Stimulated activated CD4-positive, alpha-beta T cell treated with anti-CD3 and anti-CD28 coated beads, Interleukin-2, amount 100 ng/mL, for 4 hours (primary cell): ENCODE data around the gene LIPA.
"Not testable (repeated sequence)": the region's sequence is repeated elsewhere in the genome, so short reads cannot be mapped to it uniquely, and the experiment has no call there.

Experiments
- DNase-seq: peaks from one replicate; pipeline ENCODE4 v3.0.0-alpha.2; 2020; ENCODE audit warnings: low read depth

LIPA gene

DNA sequence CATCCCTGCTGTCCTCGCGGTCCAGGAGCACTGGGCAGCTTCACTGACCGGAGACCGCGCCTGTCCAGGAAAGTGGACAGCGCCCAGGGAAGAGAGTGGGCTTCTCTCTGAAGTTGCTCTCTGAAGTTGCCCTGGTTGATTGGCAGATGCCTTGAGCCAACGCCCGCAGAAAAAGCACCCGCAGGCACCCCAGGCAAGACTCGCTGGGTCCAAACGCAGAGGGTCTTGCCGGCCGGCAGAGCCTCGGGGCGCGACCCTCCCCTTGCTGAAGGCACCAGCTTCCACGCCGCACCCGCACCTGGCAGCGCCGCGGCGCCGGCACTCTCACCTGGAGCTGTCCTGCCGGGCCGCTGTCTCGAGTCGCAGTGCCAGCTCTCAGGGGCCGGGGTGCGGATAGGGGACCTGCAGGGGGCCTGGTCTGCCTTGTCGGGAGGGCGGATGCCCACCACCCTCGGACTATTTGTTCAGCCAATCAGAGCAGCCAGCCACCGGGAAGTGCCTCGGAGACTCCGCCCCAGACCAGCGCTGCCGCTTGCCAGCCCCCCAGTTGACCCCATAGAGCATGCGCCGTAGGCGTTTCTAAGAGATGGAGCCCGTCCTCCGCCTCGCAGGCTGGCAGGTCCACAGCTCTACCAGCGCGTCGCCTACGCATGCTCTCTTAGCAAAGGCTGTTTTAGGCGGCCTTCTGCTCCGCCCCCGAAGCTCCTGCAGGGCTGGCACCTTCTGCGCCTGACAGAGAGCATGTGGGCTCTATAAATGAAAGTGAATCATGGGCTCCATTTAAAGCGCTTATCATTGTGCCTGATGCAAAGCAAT is at the start of gene LIPA:
Gene LIPA, minus strand, starts transcription at position 367 of the 816 bp plus-strand sequence. CDS start 4,127 bp downstream, outside the sequence.
- peak; percentile 97 for DNase-seq

DNA sequence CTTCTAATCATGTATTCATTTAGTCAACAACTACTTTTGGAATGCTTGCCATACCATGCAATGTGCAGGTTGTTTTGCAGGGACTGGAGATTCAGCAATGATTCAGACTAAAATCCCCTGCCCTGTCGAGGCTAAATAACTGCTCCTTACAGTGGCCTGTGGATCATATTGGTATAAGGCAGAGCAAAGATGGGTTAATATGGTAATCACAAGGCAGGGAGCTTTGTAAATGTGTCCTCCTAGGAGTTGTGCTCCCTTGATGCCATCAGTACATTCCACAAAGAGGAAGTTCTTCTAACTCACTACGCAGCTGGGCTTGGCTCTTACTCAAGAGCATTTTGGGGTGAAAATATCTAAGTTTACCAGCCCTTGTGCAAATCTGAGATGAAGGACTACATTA is 49.7 kb upstream of the LIPA start:
- DNase-seq = no peak

DNA sequence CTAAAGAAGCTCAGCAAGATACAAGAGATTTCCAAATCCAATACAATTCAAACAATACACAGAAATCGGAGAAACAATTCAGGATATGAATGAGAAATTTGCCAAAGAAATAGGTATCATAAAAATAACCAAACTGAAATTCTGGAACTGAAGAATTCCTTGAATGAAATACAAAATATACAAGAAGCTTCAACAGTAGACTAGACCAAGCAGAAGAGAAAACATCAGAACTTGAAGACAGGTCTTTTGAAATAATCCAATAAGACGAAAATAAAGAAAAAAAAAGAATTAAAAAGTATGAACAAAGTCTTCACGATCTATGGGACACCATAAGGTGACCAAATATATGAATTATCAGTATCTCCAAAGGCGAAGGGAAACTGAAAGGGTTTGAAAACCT is 47.5 kb upstream of the LIPA start:
- DNase-seq = no peak

DNA sequence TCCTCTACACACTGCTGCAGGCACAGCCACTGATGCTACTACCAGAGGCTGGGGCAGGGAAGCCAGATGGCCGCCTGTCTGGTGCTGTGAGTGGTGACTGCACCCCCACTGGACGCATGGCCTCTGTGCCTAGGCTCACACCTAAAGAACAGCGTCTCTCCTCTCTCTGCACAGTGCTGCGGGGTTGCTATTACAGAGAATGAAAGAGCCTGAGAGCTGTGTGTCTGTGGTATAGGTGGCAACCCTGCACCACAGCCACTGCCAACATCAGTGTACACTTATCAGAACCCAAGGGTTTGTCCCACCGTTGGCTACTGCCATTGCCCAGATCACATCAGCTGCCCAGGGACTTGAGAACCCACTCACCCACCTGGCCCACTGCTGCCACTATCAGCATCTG is 46.2 kb upstream of the LIPA start:
- no peak for DNase-seq

DNA sequence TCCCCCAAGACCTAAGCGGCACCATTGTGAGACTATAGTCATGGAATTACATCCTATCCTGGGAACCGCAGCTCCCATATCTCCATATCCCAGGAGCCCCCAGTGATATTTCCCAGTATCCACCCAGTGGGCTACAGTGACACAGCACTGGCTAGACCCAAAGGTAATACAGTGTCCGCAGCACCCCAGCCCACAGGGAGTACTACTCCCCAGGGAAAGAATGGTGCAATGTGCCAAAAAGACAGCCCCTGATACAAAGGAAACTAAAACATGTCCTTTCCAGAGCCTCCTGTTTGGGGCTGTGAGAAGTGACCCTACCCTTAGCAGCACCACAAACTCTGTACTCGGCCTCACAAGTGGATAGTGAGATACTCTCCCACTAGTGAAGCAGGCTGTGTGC is 45.8 kb upstream of the LIPA start:
- no peak for DNase-seq

DNA sequence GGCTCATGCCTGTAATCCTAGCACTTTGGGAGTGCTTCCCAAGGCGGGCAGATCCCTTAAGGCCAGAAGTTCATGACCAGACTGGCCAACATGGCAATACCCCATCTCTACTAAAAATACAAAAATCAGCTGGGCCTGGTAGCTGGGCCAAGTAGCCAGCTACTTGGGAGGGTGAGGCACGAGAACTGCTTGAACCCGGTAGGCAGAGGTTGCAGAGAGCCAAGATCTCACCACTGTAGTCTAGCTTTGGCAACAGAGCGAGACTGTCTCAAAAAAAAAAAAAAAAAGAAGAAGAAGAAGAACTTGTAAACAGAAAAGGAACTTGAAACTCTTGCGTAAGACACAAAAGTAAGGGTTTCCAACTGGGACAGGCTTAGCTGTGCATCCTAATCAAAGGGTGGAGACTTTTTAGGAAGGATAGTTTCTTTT is 44.7 kb upstream of the LIPA start:
- DNase-seq = no peak

DNA sequence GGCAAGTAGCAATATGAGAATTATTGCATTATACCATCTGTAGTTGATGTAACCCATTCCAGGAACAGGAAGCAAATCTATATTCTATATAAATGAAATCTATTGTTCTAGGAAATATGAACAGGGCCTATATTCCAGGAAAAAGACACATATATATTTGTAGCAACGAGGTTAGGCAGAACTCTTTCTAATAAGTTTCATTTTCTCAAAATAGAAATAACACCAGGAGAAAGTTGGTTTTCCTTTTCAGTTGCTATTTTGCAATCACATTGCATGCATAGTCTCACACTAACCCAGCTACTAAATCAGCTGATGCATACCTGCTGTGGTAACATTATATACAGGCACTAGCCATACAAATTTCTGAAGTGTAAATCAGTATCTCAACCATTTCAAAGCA is 44.0 kb upstream of the LIPA start:
- DNase-seq = no peak

DNA sequence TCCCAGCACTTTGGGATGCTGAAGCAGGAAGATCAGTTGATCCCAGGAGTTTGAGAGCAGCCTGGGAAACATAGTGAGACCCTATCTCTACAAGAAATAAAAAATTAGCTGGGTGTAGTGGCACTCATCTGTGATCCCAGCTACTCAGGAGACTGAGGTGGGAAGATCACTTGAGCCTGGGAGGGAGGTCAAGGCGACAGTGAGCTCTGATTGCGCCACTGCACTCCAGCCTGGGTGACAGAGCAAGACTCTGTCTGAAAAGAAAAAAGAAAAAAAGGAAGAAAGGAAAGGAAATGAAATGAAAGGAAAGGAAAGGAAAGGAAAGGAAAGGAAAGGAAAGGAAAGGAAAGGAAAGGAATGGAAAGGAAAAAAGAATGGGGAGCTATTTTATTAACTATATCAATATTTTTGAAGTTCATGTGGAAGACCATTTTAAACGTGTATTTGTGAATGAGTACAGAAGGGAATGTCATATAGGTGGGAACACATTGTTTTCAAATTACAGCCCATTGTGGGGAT is 43.2 kb upstream of the LIPA start:
- DNase-seq = no peak

DNA sequence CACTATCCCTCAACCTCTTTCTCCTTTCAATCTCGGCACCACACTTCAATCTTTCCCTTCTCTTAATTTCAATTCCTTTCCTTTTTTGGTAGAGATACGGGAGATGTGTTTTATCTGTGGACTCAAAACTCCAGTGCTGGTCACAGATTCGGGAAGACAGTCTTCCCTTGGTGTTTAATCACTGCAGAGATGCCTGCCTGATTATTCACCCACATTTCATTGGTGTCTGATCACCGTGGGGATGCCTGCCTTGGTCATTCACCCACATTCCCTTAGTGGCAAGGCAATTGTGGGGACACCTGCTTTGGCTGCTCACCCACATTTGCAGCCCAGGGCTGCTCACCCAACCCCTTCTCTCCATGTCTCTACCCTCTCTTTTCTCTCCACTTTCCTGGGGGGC is 33.7 kb upstream of the LIPA start:
- DNase-seq = not testable (repeated sequence)

DNA sequence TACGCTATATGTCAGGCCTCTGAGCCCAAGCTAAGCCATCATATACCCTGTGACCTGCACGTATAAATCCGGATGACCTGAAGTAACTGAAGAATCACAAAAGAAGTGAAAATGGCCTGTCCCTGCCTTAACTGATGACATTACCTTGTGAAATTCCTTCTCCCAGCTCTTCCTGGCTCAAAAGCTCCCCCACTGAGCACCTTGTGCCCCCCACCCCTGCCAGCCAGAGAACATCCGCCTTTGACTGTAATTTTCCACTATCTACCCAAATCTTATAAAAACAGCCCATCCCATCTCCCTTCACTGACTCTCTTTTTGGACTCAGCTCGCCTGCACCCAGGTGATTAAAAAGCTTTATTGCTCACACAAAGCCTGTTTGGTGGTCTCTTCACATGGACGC is 33.1 kb upstream of the LIPA start:
- DNase-seq = not testable (repeated sequence)

DNA sequence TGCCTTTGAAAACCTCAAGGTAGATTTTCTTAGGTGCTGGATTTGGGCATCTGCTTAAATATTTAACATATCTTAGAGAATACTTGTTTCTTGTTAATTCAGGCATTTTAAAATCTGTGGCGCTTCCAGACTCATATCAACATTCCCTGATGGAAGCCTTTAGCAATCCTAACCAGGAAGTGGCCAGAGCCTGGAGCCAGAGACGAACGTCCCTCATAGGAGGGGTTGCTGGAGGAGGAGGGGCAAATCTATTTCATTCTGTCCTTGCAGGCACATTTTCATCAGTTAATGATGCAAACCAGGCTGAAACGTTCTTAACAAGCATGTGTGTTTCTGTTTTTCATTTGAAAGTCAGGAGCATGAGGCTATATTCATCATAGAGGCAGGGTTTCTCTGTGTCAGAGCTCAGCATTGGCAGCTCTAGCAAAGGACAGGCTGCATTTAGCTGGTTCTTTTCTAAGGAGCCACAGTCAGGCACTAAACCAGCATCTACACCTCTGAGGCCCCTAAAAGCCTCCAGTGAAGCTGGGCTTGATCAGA is 32.4 kb upstream of the LIPA start:
- no peak for DNase-seq

DNA sequence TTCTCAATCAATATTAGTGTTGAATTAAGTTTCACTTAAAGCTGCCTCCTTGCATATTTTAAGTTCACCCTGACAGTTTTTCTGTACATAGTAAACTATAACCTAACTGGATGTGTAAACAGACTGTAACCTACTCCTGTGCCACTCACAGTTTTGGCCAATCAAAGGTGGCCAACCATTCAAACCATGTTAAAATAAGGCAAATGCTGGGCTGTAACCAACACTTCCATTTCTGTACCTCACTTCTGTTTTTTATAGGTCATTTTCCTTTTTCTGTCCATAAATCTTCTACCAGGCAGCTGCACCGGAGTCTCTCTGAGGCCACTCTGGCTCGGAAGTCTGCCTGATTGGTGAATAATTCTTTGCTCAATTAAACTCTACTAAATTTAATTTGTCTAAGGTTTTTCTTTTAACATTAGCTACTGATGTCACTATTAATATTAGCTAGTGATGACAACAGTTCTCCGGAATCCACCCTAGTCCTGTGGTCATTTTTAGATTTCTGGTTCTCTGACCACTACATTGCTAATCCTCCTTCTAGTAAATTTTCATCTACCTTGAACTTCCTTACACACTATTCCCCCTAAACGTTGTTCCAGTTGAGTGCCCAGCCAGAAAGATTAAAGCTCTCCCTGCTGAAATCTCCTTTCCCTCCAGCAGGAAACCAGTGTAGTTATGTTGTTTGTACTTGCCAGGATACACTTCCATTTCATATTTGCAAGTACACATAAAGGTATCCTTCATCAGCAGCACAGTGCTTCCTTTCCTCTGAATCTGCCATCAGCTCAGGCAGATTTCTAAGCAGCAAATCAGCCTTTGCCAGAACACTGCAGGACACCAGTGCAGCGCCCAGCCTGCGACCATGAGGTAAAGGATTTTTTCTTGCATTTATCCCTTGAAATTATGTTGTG is 31.7 kb upstream of the LIPA start:
- DNase-seq = no peak

DNA sequence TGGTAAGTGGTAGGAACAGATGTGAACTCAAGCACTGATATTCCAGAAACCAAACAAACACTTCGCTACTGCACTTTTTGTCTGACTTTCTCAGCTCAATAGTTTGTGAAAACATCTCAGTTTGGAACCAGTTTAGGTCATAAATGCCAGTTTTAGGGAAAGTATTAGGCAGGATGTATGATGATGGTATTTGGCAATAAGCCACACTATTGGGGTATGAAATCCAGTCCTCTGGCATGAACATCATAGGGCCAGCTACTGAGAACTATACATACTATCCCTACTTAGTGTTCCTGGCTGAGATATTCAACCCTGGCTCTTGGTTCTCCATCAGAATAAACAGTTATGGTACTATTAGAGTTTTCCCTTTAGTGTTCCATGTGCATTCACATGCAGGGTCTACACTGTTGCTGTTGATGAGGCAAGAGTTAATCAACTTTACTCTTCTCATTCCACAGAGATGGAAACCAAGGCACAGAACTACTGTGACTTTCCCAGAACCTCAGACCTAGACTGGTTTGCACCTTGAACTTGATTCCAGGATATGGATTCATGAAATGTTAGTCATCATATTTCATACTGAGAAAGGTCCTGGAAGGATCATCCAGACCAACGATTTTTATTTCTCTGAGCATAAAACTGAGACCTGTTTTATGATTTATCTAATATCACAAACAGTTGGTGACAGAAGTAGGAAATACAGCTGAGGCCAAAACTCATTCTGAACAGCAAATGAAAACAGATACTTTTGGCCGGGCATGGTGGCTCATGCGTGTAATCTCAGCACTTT is 30.2 kb upstream of the LIPA start:
- DNase-seq = no peak

DNA sequence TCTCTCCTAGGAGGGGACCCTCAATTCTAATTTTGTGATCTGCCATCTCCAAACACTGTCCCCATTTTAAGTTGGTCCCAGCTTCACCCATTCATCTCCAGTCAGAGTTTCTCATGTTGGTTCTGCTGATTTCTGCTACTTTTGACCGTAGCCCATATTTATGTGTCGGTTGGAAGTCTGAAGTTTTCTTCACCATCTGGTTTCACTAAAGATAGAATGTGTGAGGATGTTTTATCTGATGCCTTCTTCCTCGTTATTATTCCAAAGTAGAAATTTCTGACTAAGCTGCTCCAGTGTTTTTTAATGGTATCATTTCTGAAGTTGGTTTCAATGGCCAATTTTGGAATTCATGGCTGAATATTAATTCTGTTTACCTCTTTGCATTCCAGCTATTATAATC is 28.9 kb upstream of the LIPA start:
- no peak for DNase-seq

DNA sequence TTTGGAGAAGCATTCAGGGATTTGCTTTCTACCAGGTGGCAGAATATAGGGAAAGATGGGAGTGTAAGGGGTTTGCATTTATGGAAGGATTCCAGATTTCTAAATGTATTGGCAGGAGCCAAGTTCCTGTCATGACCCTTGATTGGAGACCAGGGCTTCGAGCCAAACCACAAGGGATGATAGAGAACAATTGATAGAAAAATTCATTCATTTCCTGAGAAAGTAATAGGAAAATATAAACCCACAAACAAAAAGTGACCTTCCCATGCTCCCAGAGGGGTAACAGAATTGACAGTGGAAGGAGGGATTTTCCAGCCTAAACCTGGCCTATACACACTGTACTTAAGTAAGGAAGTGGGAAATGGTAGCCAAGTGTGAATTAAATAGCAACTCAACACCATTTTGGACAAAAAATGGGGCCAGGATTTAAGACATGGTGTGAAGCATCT is 27.9 kb upstream of the LIPA start:
- DNase-seq = no peak

DNA sequence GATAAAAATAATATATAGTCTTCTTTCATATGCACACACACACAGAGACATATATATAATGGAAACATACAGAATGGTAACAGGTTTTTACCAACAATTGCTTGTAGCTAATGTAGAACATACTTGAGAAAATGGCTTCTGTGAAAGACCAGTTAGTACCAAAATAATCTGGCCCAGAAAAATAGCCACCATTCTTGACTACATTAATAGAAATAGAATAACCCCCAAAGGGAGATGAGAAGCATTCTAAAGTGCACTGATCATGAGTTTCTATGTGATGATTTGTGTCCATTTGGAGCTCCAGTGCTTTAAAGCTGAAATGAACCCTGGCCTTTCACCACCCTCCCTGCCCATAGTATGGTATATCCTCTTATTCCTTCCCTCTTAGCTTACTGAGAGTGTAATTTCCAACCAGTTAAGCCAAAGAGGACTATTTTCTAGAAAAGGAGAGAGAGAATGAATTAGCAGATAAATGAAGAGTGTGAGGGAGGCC is 27.4 kb upstream of the LIPA start:
- no peak for DNase-seq

DNA sequence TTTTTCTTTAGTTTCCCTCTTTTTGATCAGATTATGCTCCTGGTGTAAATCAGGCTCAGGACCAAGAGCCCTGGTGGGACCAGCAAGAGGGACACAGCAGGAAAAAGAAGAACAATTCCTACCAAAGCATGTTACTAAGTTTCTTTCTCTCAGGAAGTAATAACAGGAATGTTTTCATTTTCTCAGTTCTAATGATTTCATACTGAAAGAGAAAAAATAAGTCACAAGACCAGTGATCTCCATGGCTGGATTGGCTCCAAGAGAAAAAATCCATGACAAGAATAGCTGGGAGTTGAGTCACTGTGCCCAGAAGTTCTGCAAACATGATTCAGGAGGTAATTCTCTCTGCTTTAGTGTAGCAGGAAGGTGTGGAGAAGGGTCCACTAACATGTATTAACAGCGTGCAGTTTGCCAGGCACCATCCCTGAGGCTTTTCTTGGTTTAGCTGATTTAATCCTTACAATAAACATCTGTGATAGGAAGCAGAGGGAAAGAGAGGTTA is 26.5 kb upstream of the LIPA start:
- DNase-seq = no peak

DNA sequence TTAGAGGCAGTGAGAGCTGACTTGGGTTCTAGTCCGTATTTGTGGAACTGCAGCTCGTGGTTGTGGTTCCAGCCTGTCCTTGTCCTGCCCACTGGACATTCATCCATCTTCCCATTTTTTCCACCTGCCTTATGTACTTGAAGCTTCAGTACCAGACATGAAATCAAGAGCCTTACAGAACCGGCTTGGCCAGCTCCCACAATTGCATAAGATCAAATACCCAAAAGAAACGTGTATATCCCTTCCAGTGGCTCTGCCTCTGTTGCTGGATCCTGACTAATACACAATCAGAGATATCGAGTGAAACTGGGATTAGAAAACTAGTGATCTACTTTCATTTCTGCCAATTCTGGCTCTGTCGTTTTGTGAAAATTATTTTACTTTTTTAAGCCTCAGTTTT is 23.8 kb upstream of the LIPA start:
- no peak for DNase-seq

DNA sequence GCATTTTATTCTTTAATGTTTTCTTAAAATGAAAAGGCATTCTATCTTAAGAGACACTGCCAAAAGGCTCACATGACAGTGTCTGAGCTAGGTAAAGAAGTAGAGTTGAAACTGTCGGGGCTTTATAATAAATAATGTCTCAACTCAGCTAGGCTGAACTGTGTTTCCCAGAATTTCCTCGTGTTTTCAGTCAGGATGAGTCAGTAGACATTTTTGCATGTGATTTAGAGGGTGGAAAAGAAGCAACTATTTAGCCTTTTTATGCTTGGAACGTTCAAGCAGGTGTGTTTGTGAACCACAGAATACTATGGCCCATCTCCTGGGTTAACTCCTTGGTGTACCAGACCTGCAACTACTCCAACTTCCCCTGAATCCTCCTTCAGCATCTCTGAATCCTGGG is 23.4 kb upstream of the LIPA start:
- no peak for DNase-seq

DNA sequence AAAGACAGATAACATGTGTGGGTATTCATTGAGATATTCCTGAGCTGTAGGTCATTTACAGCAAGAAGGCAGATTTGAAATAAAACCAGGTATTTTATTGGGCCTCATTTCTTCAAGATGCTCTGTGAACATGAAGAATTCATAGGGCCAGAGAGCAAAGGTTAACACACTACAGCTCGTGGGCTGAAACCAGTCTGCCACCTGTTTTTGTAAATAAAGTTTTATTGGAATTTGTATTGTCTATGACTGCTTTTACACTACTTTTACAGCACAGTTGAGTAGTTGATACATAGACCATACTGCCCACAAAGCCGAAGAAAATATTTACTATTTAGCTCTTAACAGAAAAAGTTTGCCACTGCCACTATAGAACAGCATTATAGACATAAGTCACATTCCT is 22.1 kb upstream of the LIPA start:
- DNase-seq = no peak

DNA sequence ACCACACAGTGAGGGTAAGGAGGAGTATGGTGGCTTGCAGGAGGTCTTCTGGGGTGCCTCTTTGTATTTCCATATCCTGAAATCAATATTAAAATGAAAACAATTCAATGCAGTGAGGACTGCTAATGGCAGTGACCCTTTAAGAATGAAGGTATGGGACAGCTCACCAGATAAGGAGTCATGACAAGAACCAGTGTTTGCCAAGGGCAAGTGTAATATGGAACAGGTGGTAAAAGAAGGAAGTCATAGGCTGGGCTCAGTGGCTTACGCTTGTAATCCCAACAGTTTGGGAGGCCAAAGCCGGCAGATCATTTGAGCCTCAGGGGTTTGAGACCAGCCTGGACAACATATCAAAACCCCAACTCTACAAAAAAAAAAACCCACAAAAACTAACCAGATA is 20.0 kb upstream of the LIPA start:
- DNase-seq = no peak

DNA sequence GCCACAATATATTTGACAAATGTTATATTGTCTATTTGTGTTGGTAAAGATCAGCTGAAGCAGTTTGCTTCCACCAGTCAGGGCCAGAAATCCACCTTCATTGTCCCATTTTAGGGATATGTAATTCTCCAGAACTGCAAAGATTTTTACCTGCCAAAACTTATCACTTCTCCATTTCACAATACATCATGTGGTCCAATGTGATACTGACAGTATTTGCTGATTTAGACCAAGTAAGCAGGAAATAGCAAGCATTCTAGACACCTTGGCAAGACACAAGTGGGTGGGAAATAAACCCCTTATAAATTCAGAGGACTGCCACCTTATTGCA is 18.5 kb upstream of the LIPA start:
- no peak for DNase-seq
